Smooth muscle cell (in vitro differentiated cells): ENCODE data around the gene AGA. TPM values are rescaled to one million over a fixed set of nuclear protein-coding genes. Genes with fewer than 3 reads are reported as not detected.

Experiments
- DNase-seq: peaks from one replicate; lab custom pipeline; 2025; ENCODE audit not compliant: unreplicated experiment; lab: John Stamatoyannopoulos, UW
- H2AFZ ChIP-seq: fragments of 200-600 bp; sonication (generic); 2 replicates; pipeline ENCODE4 v1.6.0; 2016; ENCODE audit warnings: antibody characterized with exemption, low read depth, mild to moderate bottlenecking
- H3F3A ChIP-seq: fragments of 200-600 bp; sonication (generic); 2 replicates; pipeline ENCODE4 v1.6.0; 2017; ENCODE audit warnings: antibody characterized with exemption, low read depth
- H3K27ac ChIP-seq: fragments of 200-600 bp; sonication (generic); 2 replicates; pipeline ENCODE4 v1.5.1; 2016; ENCODE audit warnings: low read depth, mild to moderate bottlenecking
- H3K27me3 ChIP-seq: fragments of 200-600 bp; sonication (generic); 2 replicates; pipeline ENCODE4 v1.6.1; 2016; ENCODE audit warnings: low read depth, mild to moderate bottlenecking
- H3K36me3 ChIP-seq: fragments of 200-600 bp; sonication (generic); 2 replicates; pipeline ENCODE4 v1.5.1; 2016; ENCODE audit warnings: low read depth
- H3K4me1 ChIP-seq: fragments of 200-600 bp; sonication (generic); 2 replicates; pipeline ENCODE4 v1.5.1; 2016; ENCODE audit warnings: low read depth
- H3K4me2 ChIP-seq: fragments of 200-600 bp; sonication (generic); 2 replicates; pipeline ENCODE4 v1.6.0; 2016; ENCODE audit warnings: mild to moderate bottlenecking
- H3K4me3 ChIP-seq: fragments of 200-600 bp; sonication (generic); 2 replicates; pipeline ENCODE4 v1.5.1; 2016; ENCODE audit warnings: mild to moderate bottlenecking
- H3K79me2 ChIP-seq: fragments of 200-600 bp; sonication (generic); 2 replicates; pipeline ENCODE4 v1.6.0; 2016; ENCODE audit warnings: low read depth, mild to moderate bottlenecking
- H3K9ac ChIP-seq: fragments of 200-600 bp; sonication (generic); 2 replicates; pipeline ENCODE4 v1.6.0; 2016; ENCODE audit warnings: low read depth
- H3K9me3 ChIP-seq: fragments of 200-600 bp; sonication (generic); replicated peaks from 2 replicates; pipeline ENCODE4 v1.5.1; 2016; ENCODE audit warnings: low read depth
- H4K20me1 ChIP-seq: fragments of 200-600 bp; sonication (generic); 2 replicates; pipeline ENCODE4 v1.6.0; 2016; ENCODE audit warnings: low read depth
- CTCF ChIP-seq: fragments of 200-600 bp; sonication (generic); IDR thresholded peaks from 2 replicates; pipeline ENCODE4 v1.5.1; 2017; ENCODE audit warnings: borderline replicate concordance, mild to moderate bottlenecking, antibody characterized with exemption; ENCODE audit not compliant: insufficient read depth, poor library complexity, severe bottlenecking
- WGBS: methylation state at CpG from one replicate; pipeline ENCODE4 v1.1.7; 2016; ENCODE audit warnings: low lambda C conversion rate; 5-methylcytosine and 5-hydroxymethylcytosine counted together
- polyA plus RNA-seq: library from polyadenylated mRNA; unstranded; fragments of >200 nt; fragmentation: Nextera tagmentation; extraction: Ambion mirVana; gene quantifications from 2 replicates; pipeline ENCODE4 v1.2.1, GENCODE V29; 2016
- total RNA-seq: library from RNA; depleted of rRNA; stranded (reverse); fragments of >200 nt; gene quantifications from 2 replicates; pipeline ENCODE4 v1.2.3, GENCODE V29; 2014

AGA gene
- total and polyA plus RNA-seq, 2 experiments from 2014 or later: 16.4 to 23.4 TPM

- Histone ChIP-seq H4K20me1 (no peaks in the 10 kb centered on the region), H3K9me3 (no peaks in the 10 kb centered on the region), H3K36me3 (no peaks in the 10 kb centered on the region), H2AFZ (no peak overlapping the region), H3K27ac (no peak overlapping the region), H3K4me3 (no peak overlapping the region), H3K4me2 (no peak overlapping the region), H3K9ac (no peak overlapping the region), H3K4me1 (peaks cover 10% of the 10 kb centered on the region), H3K27me3 (no peaks in the 10 kb centered on the region), H3F3A (no peaks in the 10 kb centered on the region), H3K79me2 (no peaks in the 10 kb centered on the region)
- 77% methylated on average over 3 of the region's 3 CpGs for WGBS
- DNase-seq: no peak
- TF ChIP-seq CTCF: no peak
Measured at GRCh38 chr4:177404342-177404741, 37.9 kb downstream of the AGA start.

- Histone ChIP-seq H4K20me1 (no peaks in the 10 kb centered on the region), H3K79me2 (no peaks in the 10 kb centered on the region), H3K36me3 (no peaks in the 10 kb centered on the region), H3K27me3 (no peaks in the 10 kb centered on the region), H3K4me1 (peaks cover 10% of the 10 kb centered on the region), H3K4me3 (no peak overlapping the region), H3K9ac (no peak overlapping the region), H3F3A (no peaks in the 10 kb centered on the region), H3K4me2 (peak overlapping the region; percentile 58), H2AFZ (no peak overlapping the region), H3K9me3 (no peaks in the 10 kb centered on the region), H3K27ac (peak overlapping the region; percentile 56)
- 76% methylated on average over 6 of the region's 6 CpGs for WGBS
- DNase-seq: no peak
- TF ChIP-seq CTCF: no peak
Measured at GRCh38 chr4:177403746-177404145, 38.5 kb downstream of the AGA start.

GRCh38 chr4:177401658-177402273 is 40.5 kb downstream of the AGA start:
- H4K20me1 ChIP-seq: no peaks in the 10 kb centered on the region
- H3K9me3 ChIP-seq: no peaks in the 10 kb centered on the region
- H3K79me2 ChIP-seq: no peaks in the 10 kb centered on the region
- H3K4me1 ChIP-seq: peaks cover 10% of the 10 kb centered on the region
- H3K9ac ChIP-seq: no peak overlapping the region
- 61% methylated on average over 5 of the region's 5 CpGs for WGBS
- no peak for DNase-seq
- peak overlapping the region; percentile 10 for H3K4me2 ChIP-seq
- H3K27ac ChIP-seq: no peak overlapping the region
- no peaks in the 10 kb centered on the region for H3K27me3 ChIP-seq
- no peaks in the 10 kb centered on the region for H3F3A ChIP-seq
- no peaks in the 10 kb centered on the region for H3K36me3 ChIP-seq
- no peak overlapping the region for H3K4me3 ChIP-seq
- no peak for TF ChIP-seq CTCF
- H2AFZ ChIP-seq: peak overlapping the region; percentile 45

- DNase-seq: no peak
- Histone ChIP-seq H3K4me3 (no peak overlapping the region), H3K9me3 (no peaks in the 10 kb centered on the region), H3K27ac (no peak overlapping the region), H3K4me1 (peaks cover 10% of the 10 kb centered on the region), H4K20me1 (no peaks in the 10 kb centered on the region), H2AFZ (no peak overlapping the region), H3K9ac (no peak overlapping the region), H3K4me2 (no peak overlapping the region), H3K36me3 (no peaks in the 10 kb centered on the region), H3F3A (no peaks in the 10 kb centered on the region), H3K27me3 (no peaks in the 10 kb centered on the region), H3K79me2 (no peaks in the 10 kb centered on the region)
- no peak for TF ChIP-seq CTCF
- WGBS: 79% methylated on average over 2 of the region's 2 CpGs
Measured at GRCh38 chr4:177400030-177400429, 42.2 kb downstream of the AGA start.
